WERI-Rb-1 (cell line): Measurements from ENCODE around the gene CLTRN.

ENCODE experiments used
- DNase-seq: peaks from one replicate; pipeline ENCODE4 v3.0.0-alpha.2; 2020
- H3K27ac ChIP-seq: fragments of 250-450 bp; sonication (Bioruptor Pico); 2 replicates; pipeline ENCODE4 v1.5.1; 2020; ENCODE audit warnings: mild to moderate bottlenecking, moderate library complexity
- H3K27me3 ChIP-seq: fragments of 250-450 bp; sonication (Bioruptor Pico); 2 replicates; pipeline ENCODE4 v1.5.1; 2021; ENCODE audit warnings: mild to moderate bottlenecking, low read depth, moderate library complexity; ENCODE audit not compliant: insufficient read depth, severe bottlenecking
- H3K36me3 ChIP-seq: fragments of 250-450 bp; sonication (Bioruptor Pico); 2 replicates; pipeline ENCODE4 v1.5.1; 2020; ENCODE audit warnings: mild to moderate bottlenecking, moderate library complexity
- H3K4me3 ChIP-seq: 2 replicates; pipeline ENCODE4 v1.5.1; 2011; ENCODE audit warnings: low read depth, mild to moderate bottlenecking, control low read depth, low read length
- H3K9me3 ChIP-seq: fragments of 250-450 bp; sonication (Bioruptor Pico); 2 replicates; pipeline ENCODE4 v1.5.1; 2021; ENCODE audit warnings: mild to moderate bottlenecking, moderate library complexity; ENCODE audit not compliant: severe bottlenecking
- CTCF ChIP-seq: IDR thresholded peaks from 2 replicates; pipeline ENCODE4 v1.5.1; 2011; ENCODE audit warnings: low read depth, mild to moderate bottlenecking, control low read depth, inconsistent platforms, low read length

The CLTRN gene

DNA sequence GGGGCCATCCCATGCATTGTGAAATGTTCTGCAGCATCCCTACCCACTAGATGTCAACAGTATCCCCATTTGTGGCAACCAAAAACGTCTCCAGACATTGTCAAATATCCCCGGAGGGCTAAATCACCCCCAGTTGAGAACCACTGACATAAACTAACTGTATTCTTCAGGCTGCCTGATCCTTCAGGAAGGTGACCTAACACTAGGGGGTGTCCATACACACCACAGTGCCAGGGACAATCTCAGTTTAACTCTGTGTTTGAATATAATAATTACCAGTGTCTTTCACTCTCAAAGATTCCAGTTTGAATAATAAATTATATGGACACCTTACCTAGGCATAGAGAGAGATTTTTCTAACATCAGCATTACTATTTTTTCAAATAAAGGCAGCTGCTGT is 70.2 kb downstream of the CLTRN start:
- Histone ChIP-seq H3K9me3 (no peaks in the 10 kb centered on the region), H3K27ac (no peak overlapping the region), H3K27me3 (peaks cover 49% of the 10 kb centered on the region), H3K4me3 (no peak overlapping the region), H3K36me3 (no peaks in the 10 kb centered on the region)
- no peak for TF ChIP-seq CTCF
- no peak for DNase-seq

DNA sequence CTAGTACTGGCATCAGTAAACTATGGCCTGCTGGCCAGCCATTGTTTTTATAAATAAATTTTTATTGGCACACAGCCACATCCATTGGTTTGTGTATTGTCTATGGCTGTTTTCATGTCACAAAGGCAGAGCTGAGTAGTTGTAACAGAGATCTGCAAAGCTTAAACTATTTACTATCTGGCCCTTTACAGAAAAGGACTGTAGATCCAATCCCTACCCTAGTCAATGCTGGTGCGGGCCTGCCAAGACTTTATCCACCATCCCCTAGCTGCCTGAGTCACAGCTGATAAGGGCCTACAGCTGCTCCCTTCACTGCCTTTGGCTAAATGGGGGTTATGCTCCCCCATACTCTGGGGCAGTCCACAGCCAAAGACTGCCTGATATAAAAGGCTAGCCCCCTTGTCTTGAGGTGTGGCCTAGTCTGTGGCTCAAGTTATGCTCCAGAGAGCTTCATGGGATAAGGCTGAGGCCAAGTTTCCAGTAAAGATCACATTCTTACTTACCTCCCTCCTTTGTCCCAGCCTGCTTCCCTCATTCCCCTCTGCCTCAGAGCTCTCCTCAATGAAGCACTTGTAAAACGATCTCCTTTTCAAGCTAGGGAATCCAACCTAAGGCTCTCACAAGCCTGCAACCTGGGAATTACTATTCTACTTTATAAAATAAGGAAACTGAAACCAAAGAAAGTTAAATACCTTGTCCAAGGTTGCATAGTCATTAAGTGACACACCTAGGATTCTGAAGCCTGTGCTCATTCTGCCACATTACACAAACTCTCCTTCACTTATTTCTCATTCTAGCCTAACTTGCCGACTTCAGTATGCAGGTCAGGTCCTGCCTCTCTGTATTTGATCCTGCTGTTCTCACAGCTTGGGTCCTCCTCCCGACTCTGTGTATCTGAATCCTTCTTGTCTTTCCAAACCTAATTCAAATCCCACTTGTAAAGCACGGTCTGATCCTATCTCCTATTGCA is 84.5 kb downstream of the CLTRN start:
- no peaks in the 10 kb centered on the region for H3K9me3 ChIP-seq
- no peak overlapping the region for H3K27ac ChIP-seq
- TF ChIP-seq CTCF = no peak
- no peak for DNase-seq
- no peak overlapping the region for H3K4me3 ChIP-seq
- H3K36me3 ChIP-seq = no peaks in the 10 kb centered on the region
- peaks cover 17% of the 10 kb centered on the region for H3K27me3 ChIP-seq
